NOMO-1 treated with DMSO at 0.1 percent for 48 hours (cell line): ENCODE data around the gene ALPG.
"Not testable (repeated sequence)": the region's sequence is repeated elsewhere in the genome, so short reads cannot be mapped to it uniquely, and the experiment has no call there.

Experiments used
- DNase-seq: peaks from one replicate; lab custom pipeline; 2025; ENCODE audit not compliant: unreplicated experiment; lab: John Stamatoyannopoulos, UW

Gene ALPG

GRCh38 chr2:232376713-232377112 is 29.9 kb upstream of the ALPG start:
- DNase-seq = no peak

- DNase-seq = no peak
These were observed 29.3 kb upstream of the ALPG start for GRCh38 chr2:232377319-232377718.

GRCh38 chr2:232377841-232378734 is 28.6 kb upstream of the ALPG start:
- DNase-seq = no peak

- DNase-seq = not testable (repeated sequence)
These were observed 27.9 kb upstream of the ALPG start, which contains the start of gene ALPP for GRCh38 chr2:232378735-232379151. Gene ALPP, plus strand, starts transcription at chr2:232378751. Its CDS starts 52 bp downstream, at chr2:232378803.

- not testable (repeated sequence) for DNase-seq
These were observed 26.7 kb upstream of the ALPG start for GRCh38 chr2:232379610-232380590.

- not testable (repeated sequence) for DNase-seq
These were observed 25.2 kb upstream of the ALPG start for GRCh38 chr2:232381204-232382031.

- no peak for DNase-seq
These were observed 24.1 kb upstream of the ALPG start for GRCh38 chr2:232382331-232383225.

GRCh38 chr2:232384466-232384865 is 22.2 kb upstream of the ALPG start:
- DNase-seq = no peak

GRCh38 chr2:232385058-232385457 is 21.6 kb upstream of the ALPG start:
- not testable (repeated sequence) for DNase-seq

- DNase-seq = no peak
These were observed 20.8 kb upstream of the ALPG start for GRCh38 chr2:232385660-232386489.

GRCh38 chr2:232386490-232386739 is 20.2 kb upstream of the ALPG start:
- no peak for DNase-seq

GRCh38 chr2:232386740-232387450 is 19.7 kb upstream of the ALPG start:
- no peak for DNase-seq

GRCh38 chr2:232387451-232388171 is 19.0 kb upstream of the ALPG start:
- no peak for DNase-seq

GRCh38 chr2:232388324-232388891 is 18.2 kb upstream of the ALPG start:
- DNase-seq = no peak

- DNase-seq = no peak
These were observed 17.3 kb upstream of the ALPG start for GRCh38 chr2:232389327-232389726.

- DNase-seq = no peak
These were observed 16.0 kb upstream of the ALPG start for GRCh38 chr2:232390661-232391060.

GRCh38 chr2:232393556-232393955 is 13.1 kb upstream of the ALPG start:
- no peak for DNase-seq
